ENCODE measurements around the gene SLC19A2. TPM values are rescaled to one million over a fixed set of nuclear protein-coding genes. Genes with fewer than 3 reads are reported as not detected.

SLC19A2 gene
- total RNA-seq, 2 donors from 2014 or later = 7.3 to 8.4 TPM

DNA sequence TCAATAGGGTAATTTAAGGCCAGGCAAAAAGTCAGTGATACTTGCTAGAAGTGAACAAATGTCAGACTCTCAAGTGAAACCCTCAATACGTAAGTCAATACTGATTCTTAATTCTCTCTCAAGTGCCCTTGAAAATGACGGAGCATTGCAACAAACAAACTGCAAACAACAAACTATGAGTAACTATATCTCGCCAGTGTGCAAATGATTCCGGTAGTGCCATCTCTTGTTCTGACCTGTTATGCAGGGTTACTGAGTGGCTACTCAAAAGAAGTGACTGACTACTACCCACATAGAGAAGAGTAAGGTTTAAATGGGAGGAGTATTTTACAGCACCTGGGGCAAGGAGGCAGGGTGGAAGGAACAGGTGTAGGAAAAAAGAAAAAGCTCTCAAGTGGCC is 1.6 kb downstream of the SLC19A2 start:
- ATAC-seq (no peak), DNase-seq (no peak)
- intact Hi-C loops (cut with DNase I, micrococcal nuclease) = no loop called here

DNA sequence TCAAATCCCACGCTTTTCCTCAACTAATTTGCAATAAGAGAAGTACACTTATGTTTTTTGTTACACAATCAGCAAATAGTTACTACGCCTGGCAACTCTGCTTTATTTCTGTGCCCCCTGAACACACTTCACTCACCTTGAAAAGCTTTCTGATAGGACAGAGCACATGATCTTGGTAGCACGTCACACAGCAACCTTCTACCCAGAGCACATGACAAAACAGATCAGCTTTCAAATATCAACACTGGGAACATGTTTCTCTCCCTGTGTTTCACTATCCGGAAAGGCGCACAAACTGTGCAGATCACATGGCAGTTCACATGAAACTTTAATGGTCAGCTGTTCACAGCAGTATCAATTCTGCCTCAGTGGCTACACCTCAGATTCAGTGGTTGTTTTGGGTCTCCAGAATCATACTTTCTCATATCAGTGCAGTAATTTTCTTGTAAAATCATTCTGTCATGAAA is 2.2 kb downstream of the SLC19A2 start:
- intact Hi-C loops (cut with DNase I, micrococcal nuclease) = no loop called here
- DNase-seq (peak in 1 of 2 donors; percentile 28), ATAC-seq (no peak)

DNA sequence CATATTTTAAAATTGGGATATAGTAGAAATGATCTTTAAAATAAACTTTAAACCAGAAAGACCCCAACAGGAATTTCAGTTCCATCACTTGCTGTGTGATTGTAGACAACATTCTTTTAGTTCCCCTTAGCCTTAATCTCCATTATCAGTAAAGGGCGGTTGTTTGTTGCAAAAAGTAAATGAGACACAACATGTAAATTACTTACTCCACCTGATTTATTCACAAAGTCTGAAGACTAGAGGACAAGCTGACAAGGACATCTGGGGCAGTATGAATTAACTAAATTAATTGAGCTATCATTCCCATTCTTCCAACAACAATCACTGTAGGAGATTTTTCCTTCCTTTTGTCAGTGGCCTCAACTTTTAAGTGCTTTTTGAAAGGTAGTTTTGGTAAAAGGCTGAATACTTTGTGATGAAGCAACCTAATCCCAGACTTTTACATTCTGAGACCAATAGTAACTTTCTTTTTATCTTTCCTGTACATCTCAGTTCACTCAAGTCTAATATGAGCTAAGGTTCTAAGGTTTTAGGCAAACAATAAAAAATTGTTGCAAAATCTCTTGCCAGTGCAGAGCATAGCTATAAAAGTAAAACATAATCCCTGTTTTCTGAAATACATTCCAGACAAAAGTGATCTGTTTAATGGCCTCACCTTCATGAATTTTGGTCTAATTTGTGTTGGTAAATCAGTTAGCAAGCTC is 6.2 kb downstream of the SLC19A2 start:
- intact Hi-C loops (cut with DNase I, micrococcal nuclease) = no loop called here
- ATAC-seq (no peak), DNase-seq (no peak)

DNA sequence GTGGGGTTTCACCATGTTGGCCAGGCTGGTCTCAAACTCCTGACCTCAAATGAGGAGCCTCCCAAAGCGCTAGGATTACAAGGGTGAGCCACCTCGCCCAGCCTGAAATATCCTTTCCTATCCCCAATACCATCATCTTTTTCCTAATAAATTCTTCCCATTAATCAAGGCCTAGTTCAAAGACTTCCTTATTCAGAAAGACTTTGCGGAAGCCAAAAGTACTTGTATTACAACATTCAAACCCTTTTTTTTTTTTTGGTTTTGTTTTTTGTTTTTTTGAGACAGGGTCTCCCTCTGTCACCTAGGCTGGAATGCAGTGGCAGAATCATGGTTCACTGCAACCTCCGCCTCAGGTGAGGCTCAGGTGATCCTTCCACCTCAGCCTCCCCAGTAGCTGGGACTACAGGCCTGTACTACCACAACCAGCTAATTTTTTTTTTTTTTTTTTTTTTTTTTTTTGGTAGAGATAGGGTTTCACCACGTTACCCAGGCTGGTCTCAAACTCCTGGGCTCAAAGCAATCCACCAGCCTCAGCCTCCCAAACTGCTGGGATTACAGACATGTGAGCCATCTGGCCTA is 7.6 kb downstream of the SLC19A2 start:
- ATAC-seq (no peak), DNase-seq (no peak)
- intact Hi-C loops (cut with DNase I, micrococcal nuclease) = no loop called here

DNA sequence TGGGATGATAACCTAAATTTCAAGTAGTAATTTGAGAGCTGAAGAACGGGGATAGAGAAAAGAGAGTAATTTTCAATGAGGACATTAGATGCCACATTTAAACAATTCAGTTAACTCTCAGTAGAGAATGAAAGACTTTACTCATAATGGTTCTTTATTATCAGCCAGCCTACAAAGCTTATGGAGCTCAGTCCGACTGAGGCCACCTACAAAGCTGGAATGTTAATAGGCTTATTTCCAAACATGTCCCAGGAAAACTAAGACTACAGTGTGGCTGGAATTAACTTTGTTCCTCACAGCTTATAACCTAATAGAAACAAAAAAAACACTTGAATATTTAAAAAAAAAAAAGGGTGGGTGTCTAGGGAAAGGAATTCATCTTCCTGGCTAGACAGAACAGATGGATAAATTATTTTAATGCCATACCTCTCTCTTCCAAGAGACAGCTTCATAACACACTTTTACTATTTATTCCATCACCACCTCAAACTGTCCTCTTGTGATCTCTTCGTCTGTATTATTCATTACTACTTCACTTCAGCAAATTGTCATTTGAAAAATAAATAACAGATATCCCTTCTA is 9.8 kb downstream of the SLC19A2 start:
- ATAC-seq (no peak), DNase-seq (no peak)
- intact Hi-C loops (cut with DNase I, micrococcal nuclease) = no loop called here

DNA sequence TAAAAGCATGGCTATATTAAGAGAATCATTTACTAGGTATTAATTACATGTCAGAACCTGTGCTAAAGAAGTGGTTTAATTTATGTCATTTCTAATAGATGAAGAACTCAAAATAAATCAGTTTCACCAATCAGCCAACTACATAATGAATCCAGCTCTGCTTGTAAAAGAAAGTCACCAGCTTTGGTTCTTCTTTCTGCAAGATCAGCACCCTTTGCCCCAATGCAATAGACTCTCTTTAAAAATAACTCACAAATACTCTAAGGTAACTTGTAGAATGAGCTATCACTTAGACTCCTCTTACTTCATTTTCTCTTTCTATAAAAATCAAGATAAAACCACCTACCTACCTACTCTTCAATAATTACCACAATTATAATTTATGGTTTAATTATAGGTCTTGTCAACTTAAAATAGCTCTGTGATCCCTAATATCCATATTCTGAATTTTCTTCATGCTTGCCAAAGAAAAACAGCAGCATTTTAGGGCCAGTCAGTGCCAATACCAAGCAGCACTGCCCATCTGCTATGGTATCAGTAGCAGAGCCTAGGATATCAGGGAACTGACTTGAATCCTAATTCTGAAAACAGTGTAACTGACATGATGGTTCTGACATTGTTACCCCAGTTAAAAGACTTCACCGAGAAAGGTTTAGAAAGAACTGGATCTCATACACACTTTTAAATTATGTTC is 11.3 kb downstream of the SLC19A2 start:
- DNase-seq = no peak
- no peak for ATAC-seq
- intact Hi-C loops (cut with DNase I, micrococcal nuclease) = no loop called here

- ATAC-seq = no peak
- no peak for DNase-seq
- intact Hi-C loops (cut with DNase I, micrococcal nuclease) = no loop called here
Measured at GRCh38 chr1:169473347-169473746, 12.4 kb downstream of the SLC19A2 start.

DNA sequence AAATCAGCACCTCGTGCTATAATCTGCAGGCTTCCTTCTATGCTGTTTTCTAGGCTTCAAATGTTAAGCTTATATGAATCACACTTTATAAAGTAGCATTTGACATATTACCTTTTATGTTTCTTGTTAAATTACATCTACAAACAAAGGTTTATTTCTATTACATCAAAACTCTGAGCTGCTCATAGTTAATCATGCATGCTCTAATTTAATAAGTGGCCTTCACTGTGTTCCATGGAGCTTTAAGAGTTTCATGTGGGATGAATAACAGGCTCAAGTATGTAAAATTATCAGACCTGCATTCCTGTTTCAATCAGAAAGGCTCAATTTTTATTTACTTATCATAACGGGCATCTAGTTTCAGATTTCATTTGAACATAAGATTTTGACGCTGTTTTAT is 13.0 kb downstream of the SLC19A2 start:
- intact Hi-C loops (cut with DNase I, micrococcal nuclease) = no loop called here
- no peak for ATAC-seq

DNA sequence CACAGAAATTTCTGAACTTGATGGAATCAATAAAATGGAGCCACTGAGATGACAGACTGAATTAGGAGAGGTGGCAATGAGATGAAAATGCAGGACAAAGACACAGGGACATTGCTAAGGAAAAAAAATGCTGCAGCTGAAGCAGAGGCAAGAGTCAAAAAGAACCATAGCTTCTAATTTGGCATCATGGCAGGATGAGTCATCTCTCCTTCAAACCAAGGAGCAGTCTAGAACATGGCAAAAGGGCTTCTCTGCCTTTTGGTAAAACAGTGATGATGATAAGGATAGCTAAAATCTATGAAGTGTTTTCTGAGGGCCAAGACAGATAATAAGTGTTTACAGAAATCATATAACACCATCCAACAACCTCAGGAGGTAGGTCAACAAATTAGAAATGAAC is 16.8 kb downstream of the SLC19A2 start:
- intact Hi-C loops (cut with DNase I, micrococcal nuclease) = loop anchor here (5.0 to 10.0 kb wide), 2 partner anchors 76 to 78 kb away; no protein-coding TSS in a partner anchor
- DNase-seq (no peak), ATAC-seq (no peak)

More for the DNA sequence above, 13.0 kb downstream of the SLC19A2 start:
- DNase-seq = no peak

DNA sequence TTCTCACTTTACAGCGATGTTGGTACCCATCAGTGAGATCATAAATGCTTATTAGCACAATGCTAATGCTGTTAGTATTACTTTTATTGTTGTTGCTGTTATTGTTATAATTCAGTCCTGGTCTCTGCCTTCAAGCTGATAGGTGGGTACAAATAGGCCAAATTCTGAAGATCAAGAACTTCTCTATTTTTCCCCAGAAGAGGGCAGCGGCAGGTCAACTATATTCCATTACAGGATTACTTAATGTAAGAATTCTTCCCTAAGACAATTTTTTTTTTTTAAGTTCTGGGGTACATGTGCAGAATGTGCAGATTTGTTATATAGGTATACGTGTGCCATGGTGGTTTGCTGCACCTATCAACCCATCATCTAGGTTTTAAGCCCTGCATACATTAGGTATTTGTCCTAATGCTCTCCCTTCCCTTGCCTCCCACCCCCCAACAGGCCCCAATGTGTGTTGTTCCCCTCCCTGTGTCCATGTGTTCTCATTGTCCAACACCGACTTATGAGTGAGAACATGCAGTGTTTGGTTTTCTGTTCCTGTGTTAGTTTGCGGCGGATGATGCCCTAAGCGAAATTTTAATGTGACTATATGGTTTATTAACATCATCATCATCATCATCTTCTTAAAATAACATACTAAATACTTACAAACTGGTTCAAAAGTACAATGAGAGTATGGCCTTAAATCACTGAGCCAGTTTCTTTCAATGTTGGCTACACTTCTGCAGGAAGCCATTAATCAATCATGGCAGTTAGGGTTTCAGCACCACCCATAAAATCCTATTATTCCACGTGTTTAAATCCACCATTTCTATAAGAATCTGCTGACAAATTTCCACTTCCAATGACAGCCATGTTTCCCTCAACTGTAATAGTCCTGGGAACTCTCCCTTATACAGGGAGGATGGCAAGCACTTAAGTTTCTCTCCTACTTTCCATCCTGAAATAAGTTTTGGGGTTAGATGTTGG is 19.2 kb downstream of the SLC19A2 start:
- intact Hi-C loops (cut with DNase I, micrococcal nuclease) = loop anchor here (5.0 to 10.0 kb wide), 2 partner anchors 78 to 81 kb away; no protein-coding TSS in a partner anchor
- DNase-seq (no peak), ATAC-seq (peak; percentile 50)

- no peak for DNase-seq
- intact Hi-C loops (cut with DNase I, micrococcal nuclease) = loop anchor here (5.0 to 10.0 kb wide), 2 partner anchors 80 to 82 kb away; no protein-coding TSS in a partner anchor
- ATAC-seq = no peak
Measured at GRCh38 chr1:169465281-169465680, 20.5 kb downstream of the SLC19A2 start.

DNA sequence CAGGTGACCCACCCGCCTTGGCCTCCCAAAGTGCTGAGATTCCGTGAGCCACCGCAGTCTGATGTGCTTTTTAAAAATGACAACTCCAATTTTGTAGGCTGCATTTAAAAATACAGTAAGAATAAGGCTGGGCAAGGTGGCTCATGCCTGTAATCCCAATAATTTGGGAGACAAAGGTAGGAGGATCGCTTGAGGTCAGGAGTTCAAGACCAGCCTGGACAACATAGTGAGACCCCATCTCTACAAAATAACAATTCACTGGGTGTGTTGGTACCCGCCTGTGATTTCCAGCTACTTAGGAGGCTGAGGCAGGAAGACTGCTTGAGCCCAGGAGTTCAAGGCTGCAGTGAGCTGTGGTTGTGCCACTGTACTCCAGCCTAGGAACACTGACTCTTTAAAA is 23.4 kb downstream of the SLC19A2 start:
- intact Hi-C loops (cut with DNase I, micrococcal nuclease) = loop anchor here in 1 of 2 donors (10.0 kb wide), 1 partner anchor 82 kb away; no protein-coding TSS in a partner anchor
- DNase-seq (no peak), ATAC-seq (no peak)

DNA sequence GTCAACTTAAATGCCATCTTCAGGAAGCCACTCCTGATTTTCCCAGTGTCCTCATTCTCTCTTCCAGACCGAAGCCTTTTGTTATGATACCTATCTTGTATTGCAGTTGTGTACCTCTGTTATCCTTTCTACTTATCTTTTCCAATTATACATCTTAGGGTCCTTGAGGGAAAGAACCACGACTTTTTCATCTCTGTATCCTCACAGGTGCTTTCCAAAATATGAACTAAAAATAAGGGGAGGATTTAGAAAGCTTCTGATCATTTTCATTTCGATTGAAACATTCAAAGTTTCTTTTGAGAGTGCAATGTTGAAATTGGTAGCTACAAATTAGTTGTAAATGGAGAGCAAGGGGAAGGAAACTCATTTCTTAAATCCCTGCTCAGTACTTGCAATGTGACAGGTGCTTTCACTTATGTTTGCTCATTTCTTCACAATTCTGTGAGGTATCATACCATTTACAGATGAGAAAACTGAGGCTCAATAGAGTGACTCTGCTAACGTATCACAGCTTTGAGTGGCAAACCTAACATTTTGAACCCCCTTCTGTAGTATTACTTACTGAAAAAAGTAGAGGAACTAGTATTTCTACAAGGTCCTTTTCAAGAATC is 24.2 kb downstream of the SLC19A2 start:
- ATAC-seq (no peak), DNase-seq (no peak)
- intact Hi-C loops (cut with DNase I, micrococcal nuclease) = loop anchor here in 1 of 2 donors (10.0 kb wide), 1 partner anchor 83 kb away; no protein-coding TSS in a partner anchor

GRCh38 chr1:169460191-169460833 is 25.4 kb downstream of the SLC19A2 start:
- DNase-seq (no peak), ATAC-seq (peak; percentile 38)
- intact Hi-C loops (cut with DNase I, micrococcal nuclease) = loop anchor here in 1 of 2 donors (10.0 kb wide), 1 partner anchor 84 kb away; no protein-coding TSS in a partner anchor

DNA sequence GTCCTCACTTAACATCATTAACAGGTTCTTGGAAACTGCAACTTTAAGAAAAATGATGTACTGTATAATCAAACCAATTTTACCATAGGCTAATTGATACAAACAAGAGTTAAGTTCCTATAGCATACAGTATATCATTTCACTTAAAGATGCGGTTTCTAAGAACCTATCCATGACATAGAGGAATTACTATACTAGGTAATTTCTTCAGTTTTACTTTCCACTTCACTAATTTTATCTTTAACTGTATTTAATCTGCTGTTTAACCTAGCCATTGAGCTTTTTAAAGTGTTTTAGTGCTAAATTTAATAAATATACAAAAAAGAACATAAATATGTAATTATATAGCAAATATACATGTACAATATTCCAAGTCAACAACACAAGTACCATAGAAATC is 28.3 kb downstream of the SLC19A2 start:
- intact Hi-C loops (cut with DNase I, micrococcal nuclease) = no loop called here
- DNase-seq (no peak), ATAC-seq (no peak)

- ATAC-seq (no peak), DNase-seq (no peak)
- intact Hi-C loops (cut with DNase I, micrococcal nuclease) = no loop called here
Measured at GRCh38 chr1:169456029-169456428, 29.7 kb downstream of the SLC19A2 start.

DNA sequence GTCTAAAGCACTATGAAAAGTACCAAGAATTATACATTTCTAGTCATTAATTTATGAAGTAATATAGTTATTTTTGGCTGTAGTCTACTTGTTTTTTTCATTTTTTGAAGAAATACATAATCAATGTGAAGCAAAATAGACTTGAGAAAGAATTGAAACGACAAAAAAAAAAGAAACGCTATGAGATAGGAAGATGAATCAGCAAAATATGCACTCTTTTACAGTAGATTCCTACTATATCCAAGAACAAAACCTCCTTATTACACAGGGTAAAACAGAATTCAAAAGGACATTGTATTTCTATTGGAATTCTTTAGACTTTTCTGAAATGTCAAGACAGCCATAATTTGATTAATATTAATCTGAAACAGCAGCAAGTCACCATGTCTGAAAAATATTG is 32.8 kb downstream of the SLC19A2 start:
- intact Hi-C loops (cut with DNase I, micrococcal nuclease) = no loop called here
- DNase-seq (no peak), ATAC-seq (no peak)

Data from left colon (tissue), 2 donors.